Measurements from ENCODE around the gene RWDD1.
A peak's percentile ranks its signal among the peaks of the same experiment; 100 is the strongest.

RWDD1 gene

GRCh38 chr6:116543149-116543548 is 28.2 kb upstream of the RWDD1 start:
- no peak for TF ChIP-seq CTCF (IDR thresholded peaks at IDR 0.05; ENCODE audit: low read length, missing control alignments)
- DNase-seq (ENCODE audit: low read depth), result no peak
- H3K4me3 ChIP-seq (replicated peaks; ENCODE audit: low read depth, low read length), result no peak overlapping the region

DNA sequence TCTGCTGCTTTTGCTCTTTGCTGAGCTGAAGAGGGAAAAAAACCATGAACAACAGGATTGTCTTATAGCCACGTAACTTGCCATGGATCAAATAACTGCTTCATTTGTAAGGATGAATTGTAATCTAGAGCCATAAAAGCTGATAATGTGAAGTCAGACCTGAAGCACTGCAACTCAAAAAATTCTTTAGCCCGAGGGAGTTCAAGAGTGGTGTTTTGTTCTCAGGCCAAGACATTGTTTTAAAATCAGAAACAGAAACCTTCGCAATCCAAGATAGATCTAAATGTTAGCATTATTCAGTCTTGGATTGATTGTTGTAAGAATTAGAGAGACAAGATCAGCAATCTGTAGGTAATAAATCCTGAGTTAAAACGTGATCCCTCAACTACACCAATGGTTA is 25.7 kb upstream of the RWDD1 start, which contains the start of gene TRAPPC3L:
Gene TRAPPC3L (minus strand): TSS at position 34 of the 400 bp plus-strand sequence. CDS start 170 bp downstream, outside the sequence.
- TF ChIP-seq CTCF (IDR thresholded peaks at IDR 0.05; ENCODE audit: low read length, missing control alignments), result no peak
- no peak within 1 kb of the TSS for H3K4me3 ChIP-seq (replicated peaks; ENCODE audit: low read depth, low read length)
- DNase-seq (ENCODE audit: low read depth), result no peak

- DNase-seq (ENCODE audit: low read depth), result no peak
- H3K4me3 ChIP-seq (replicated peaks; ENCODE audit: low read depth, low read length), result no peak overlapping the region
- no peak for TF ChIP-seq CTCF (IDR thresholded peaks at IDR 0.05; ENCODE audit: low read length, missing control alignments)
Measured at GRCh38 chr6:116547358-116547757, 23.9 kb upstream of the RWDD1 start.

- no peak for DNase-seq (ENCODE audit: low read depth)
- TF ChIP-seq CTCF (IDR thresholded peaks at IDR 0.05; ENCODE audit: low read length, missing control alignments), result no peak
- no peak overlapping the region for H3K4me3 ChIP-seq (replicated peaks; ENCODE audit: low read depth, low read length)
Measured at GRCh38 chr6:116550796-116551195, 20.5 kb upstream of the RWDD1 start.

DNA sequence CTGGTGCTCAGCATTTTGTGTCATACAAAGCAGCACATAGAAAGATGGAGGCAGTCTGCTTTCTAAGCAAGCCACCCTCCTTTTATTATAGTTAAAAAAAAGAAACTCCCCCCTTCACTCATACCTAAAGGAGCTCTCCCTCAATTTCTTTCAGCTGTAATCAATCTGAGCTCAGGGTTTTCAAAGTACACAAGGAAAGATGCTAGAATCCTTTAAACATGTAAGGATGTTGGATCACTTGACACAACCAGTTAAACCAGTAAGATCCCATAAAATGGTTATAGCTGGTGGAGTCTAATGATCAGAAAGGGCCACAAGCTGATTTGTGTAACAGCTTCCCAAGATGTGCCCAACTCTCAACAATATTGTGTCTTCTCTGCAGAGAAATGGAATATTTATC is 17.9 kb upstream of the RWDD1 start, which contains the start of gene CALHM4:
Gene CALHM4 (plus strand): TSS at position 301 of the 400 bp plus-strand sequence. CDS start 43 bp downstream, at position 344.
- DNase-seq (ENCODE audit: low read depth), result no peak
- no peak within 1 kb of the TSS for H3K4me3 ChIP-seq (replicated peaks; ENCODE audit: low read depth, low read length)
- no peak for TF ChIP-seq CTCF (IDR thresholded peaks at IDR 0.05; ENCODE audit: low read length, missing control alignments)

GRCh38 chr6:116556065-116556464 is 15.2 kb upstream of the RWDD1 start:
- peak; percentile 73 for DNase-seq (ENCODE audit: low read depth)
- no peak overlapping the region for H3K4me3 ChIP-seq (replicated peaks; ENCODE audit: low read depth, low read length)
- TF ChIP-seq CTCF (IDR thresholded peaks at IDR 0.05; ENCODE audit: low read length, missing control alignments), result no peak

- no peak overlapping the region for H3K4me3 ChIP-seq (replicated peaks; ENCODE audit: low read depth, low read length)
- no peak for TF ChIP-seq CTCF (IDR thresholded peaks at IDR 0.05; ENCODE audit: low read length, missing control alignments)
- DNase-seq (ENCODE audit: low read depth), result no peak
Measured at GRCh38 chr6:116556814-116557415, 14.4 kb upstream of the RWDD1 start.
